Measurements from ENCODE around the gene RAD51C.

DNA sequence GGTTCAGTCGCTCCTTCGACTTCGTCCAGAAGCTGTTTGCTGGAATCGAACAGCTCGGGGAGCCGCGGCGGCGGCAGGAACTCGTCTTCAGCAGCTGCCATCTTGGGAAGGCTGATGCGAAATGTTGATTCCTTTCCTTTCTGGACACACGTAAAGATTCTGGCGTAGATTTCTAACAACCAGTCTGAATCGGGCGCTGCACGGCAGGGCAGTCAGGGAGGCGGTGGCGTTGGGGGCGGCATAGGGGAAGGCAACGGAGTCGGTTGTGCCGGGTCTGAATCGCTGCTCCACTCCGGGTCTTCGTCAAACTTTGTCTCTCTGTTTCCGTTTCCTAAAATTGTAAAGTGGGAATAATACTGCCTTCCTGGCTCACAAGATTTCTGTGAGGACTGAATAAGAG is 30.9 kb upstream of the RAD51C start:
- TF ChIP-seq CTCF (conservative IDR thresholded peaks at IDR 0.05): no peak
- TF ChIP-seq EZH2 (IDR thresholded peaks at IDR 0.05; ENCODE audit: low read depth): no peak

Measured in PC-9 (cell line).